ENCODE data around the gene CBFB. TPM values are rescaled to one million over a fixed set of nuclear protein-coding genes. Genes with fewer than 3 reads are reported as not detected.
A peak's percentile ranks its signal among the peaks of the same experiment; 100 is the strongest.

Gene CBFB
- total RNA-seq, result 10 to 100 TPM; 26.0 to 59.3 (median 41.9) TPM

DNA sequence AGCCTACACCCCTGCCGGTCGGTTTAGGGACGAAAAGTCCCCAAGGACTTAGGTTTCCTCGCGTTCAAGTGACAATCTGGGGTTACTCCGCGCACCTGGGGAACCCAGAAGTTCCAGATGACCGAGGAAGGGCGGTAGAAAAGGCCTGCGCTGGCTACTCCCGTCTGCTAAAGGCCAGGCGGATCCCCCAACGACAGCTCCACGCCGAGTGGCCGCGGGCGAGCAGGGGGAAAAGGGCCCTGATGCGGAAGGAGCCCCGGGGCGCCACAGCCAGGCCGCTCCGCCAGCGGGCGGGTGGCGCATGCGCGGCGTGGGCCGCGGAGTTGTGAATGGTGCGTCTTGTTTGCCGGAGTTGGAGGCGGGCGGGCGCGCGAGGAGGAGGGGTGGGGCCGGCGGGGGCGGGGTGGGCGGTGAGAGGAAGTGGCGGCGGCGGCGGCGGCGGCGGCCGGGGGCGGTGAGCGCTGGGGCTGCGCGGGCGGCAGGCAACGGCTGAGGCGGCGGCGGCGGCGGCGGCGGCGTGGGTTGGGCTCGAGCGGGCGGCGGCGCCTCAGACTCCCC lies at the start of gene CBFB:
Gene CBFB (plus strand): TSS at position 454 of the 558 bp plus-strand sequence. CDS start 259 bp downstream, outside the sequence.
- DNase-seq, result peak; percentile 62

DNA sequence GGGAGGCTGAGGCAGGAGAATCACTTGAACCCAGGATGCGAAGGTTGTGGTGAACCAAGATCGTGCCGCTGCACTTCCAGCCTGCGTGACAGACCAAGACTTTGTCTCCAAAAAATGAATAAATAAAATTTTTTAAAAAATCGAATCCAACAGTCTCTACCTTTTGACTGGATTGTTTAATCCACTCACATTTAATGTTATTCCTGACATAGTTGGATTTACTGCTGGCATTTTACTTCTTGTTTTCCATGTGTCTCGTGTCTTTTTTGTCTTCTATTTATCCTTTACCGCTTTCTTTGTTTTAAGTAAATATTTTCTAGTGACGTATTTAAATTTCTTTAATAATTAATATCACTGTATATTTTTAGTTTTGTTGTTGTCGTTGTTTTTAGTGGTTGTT lies 45.9 kb upstream of the CBFB start:
- Histone ChIP-seq H3K27me3 (no peaks in the 10 kb centered on the region), H3K9me3 (no peaks in the 10 kb centered on the region), H3K36me3 (no peaks in the 10 kb centered on the region), H3K4me1 (peaks cover 0 to 18% (median 0%) of the 10 kb centered on the region in 3 donors), H3K27ac (no peak overlapping the region), H3K4me3 (no peak overlapping the region)
- no peak for DNase-seq
- TF ChIP-seq, protein P1, sequence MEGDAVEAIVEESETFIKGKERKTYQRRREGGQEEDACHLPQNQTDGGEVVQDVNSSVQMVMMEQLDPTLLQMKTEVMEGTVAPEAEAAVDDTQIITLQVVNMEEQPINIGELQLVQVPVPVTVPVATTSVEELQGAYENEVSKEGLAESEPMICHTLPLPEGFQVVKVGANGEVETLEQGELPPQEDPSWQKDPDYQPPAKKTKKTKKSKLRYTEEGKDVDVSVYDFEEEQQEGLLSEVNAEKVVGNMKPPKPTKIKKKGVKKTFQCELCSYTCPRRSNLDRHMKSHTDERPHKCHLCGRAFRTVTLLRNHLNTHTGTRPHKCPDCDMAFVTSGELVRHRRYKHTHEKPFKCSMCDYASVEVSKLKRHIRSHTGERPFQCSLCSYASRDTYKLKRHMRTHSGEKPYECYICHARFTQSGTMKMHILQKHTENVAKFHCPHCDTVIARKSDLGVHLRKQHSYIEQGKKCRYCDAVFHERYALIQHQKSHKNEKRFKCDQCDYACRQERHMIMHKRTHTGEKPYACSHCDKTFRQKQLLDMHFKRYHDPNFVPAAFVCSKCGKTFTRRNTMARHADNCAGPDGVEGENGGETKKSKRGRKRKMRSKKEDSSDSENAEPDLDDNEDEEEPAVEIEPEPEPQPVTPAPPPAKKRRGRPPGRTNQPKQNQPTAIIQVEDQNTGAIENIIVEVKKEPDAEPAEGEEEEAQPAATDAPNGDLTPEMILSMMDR (IDR thresholded peaks at IDR 0.05), result no peak
- no peak for TF ChIP-seq POLR2A (IDR thresholded peaks at IDR 0.05)
- WGBS, 2 donors, result 90 to 93% methylated on average over 9 of the region's 9 CpGs
- intact Hi-C loops (cut with DNase I), result no loop called here

More for the DNA sequence above, at the start of gene CBFB:
- H3K36me3 ChIP-seq, result peaks cover 0 to 20% (median 0%) of the 10 kb centered on the region in 3 donors
- H3K27ac ChIP-seq, result peak within 1 kb of the TSS; percentile 96 to 99 (median 97)
- peak within 1 kb of the TSS; percentile 74 to 96 (median 85) for H3K4me3 ChIP-seq
- 0% methylated on average over 7 of the region's 69 CpGs for WGBS, 2 donors
- H3K4me1 ChIP-seq, result peaks cover 14 to 46% (median 23%) of the 10 kb centered on the region in 3 donors
- no peaks in the 10 kb centered on the region for H3K27me3 ChIP-seq
- intact Hi-C loops (cut with DNase I), result no loop called here
- TF ChIP-seq, protein P1 (IDR thresholded peaks at IDR 0.05), result peak in 4 of 6 experiments; percentile 13 to 28 (median 18)
- peak in 2 of 4 donors; percentile 69 to 81 for TF ChIP-seq POLR2A (IDR thresholded peaks at IDR 0.05)
- H3K9me3 ChIP-seq, result no peaks in the 10 kb centered on the region

DNA sequence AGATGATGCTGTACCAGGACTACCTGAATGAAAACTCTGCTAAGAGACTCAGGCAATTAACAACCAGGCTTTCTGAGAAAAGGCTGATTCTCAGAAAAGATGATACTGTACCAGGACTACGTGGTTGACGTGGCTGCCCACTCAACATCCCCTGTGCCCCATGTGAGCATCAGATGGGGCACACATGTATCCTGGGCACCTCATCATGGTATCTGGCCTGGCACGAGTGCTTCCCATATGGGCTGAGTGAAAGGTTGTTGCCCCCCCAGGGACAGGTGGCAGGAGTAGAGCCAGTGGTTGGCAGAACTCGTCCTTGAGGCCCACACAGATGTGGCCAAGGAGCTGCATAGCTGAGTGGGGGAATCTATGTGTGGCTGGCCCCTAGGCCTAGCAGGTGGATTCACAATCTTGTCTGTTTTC lies 44.0 kb upstream of the CBFB start:
- no peak overlapping the region for H3K27ac ChIP-seq
- H3K27me3 ChIP-seq, result no peaks in the 10 kb centered on the region
- H3K4me3 ChIP-seq, result no peak overlapping the region
- DNase-seq, result no peak
- no peaks in the 10 kb centered on the region for H3K36me3 ChIP-seq
- no peak for TF ChIP-seq POLR2A (IDR thresholded peaks at IDR 0.05)
- TF ChIP-seq, protein P1 (IDR thresholded peaks at IDR 0.05), result no peak
- peaks cover 4 to 16% (median 4%) of the 10 kb centered on the region in 3 donors for H3K4me1 ChIP-seq
- intact Hi-C loops (cut with DNase I), result no loop called here
- no peaks in the 10 kb centered on the region for H3K9me3 ChIP-seq
- WGBS, 2 donors, result 85 to 90% methylated on average over 2 to 4 of the region's 4 CpGs

DNA sequence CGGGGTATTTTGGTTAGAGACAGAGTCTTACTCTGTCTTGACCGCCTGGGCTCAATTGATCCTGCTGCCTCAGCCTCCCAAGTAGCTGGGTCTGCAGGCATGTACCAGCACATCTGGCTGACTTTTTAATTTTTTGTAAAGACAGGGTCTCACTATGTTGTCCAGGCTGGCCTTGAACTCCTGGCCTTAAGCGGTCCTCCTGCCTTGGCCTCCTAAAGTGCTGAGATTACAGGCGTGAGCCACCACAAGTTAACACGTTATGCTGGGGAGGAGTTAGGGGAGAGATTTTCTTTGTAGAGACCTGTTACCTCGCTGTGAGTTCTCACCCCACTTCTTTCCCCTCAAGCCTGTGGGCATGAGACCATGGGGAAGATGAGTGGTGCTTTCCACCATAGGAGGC lies 42.4 kb upstream of the CBFB start:
- Histone ChIP-seq H3K36me3 (no peaks in the 10 kb centered on the region), H3K27me3 (no peaks in the 10 kb centered on the region), H3K9me3 (no peaks in the 10 kb centered on the region), H3K27ac (no peak overlapping the region), H3K4me1 (peaks cover 4 to 16% (median 4%) of the 10 kb centered on the region in 3 donors), H3K4me3 (no peak overlapping the region)
- intact Hi-C loops (cut with DNase I), result no loop called here
- no peak for DNase-seq
- WGBS, 2 donors, result 91 to 93% methylated on average over 2 to 6 of the region's 6 CpGs
- TF ChIP-seq POLR2A (IDR thresholded peaks at IDR 0.05), result no peak
- TF ChIP-seq, protein P1 (IDR thresholded peaks at IDR 0.05), result no peak

DNA sequence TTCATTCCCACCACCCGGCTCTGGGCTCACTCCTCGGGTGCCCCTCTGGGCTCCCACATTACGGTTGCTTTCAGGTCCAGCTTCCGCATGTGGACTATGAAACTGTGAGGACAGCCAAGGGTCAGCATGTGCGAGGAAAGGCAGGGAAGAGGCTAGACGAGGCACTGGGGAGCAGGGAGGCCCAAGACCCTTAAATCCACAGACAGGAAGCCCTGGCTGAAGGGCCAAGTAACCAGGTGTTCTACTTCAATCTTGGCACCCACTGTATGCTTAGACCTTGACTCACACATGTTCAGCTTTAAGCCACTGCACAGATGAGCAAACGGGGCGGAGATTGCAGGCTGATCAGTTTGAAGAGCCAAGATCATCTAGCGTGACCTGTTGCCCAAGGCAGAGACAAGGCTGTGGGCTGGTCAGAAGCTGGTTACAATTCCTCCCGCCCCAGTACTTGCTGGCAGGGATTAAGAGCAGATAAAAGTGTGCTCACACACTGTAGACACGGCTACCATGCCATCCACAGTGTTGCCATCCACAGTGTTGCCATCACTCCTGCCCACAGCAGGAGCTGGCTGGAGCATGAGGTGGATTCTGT lies 40.7 kb upstream of the CBFB start, which contains the start of gene CES4A:
Gene CES4A (plus strand): TSS at position 393 of the 592 bp plus-strand sequence. CDS start 184 bp downstream, at position 577.
- Histone ChIP-seq H3K27me3 (no peaks in the 10 kb centered on the region), H3K36me3 (no peaks in the 10 kb centered on the region), H3K4me1 (peaks cover 4 to 16% (median 4%) of the 10 kb centered on the region in 3 donors), H3K4me3 (no peak within 1 kb of the TSS), H3K9me3 (no peaks in the 10 kb centered on the region), H3K27ac (peak within 1 kb of the TSS in 1 of 4 donors; percentile 39)
- WGBS, 2 donors, result 29 to 61% methylated on average over 7 to 11 of the region's 11 CpGs
- no peak for TF ChIP-seq POLR2A (IDR thresholded peaks at IDR 0.05)
- TF ChIP-seq, protein P1 (IDR thresholded peaks at IDR 0.05), result no peak
- intact Hi-C loops (cut with DNase I), result no loop called here
- no peak for DNase-seq
